ENCODE measurements around the gene RPA1. TPM values are rescaled to one million over a fixed set of nuclear protein-coding genes. Genes with fewer than 3 reads are reported as not detected.

The RPA1 gene
- total and polyA plus RNA-seq, 10 of the 15 experiments (the other 5 are each of a cell fraction or from before 2014, with no cell fraction given), result 35.9 to 198 (median 71.2) TPM

- no peak for ATAC-seq
- no peaks in the 10 kb centered on the region for H3K27me3 ChIP-seq (replicated peaks in 1 of 2; ENCODE audit: control insufficient read depth in 2 of 2, insufficient read depth in 2 of 2, low read length in 1 of 2)
- in situ Hi-C loops (cut with MboI) (no loop called here), intact Hi-C loops (cut with micrococcal nuclease; ENCODE audit: unreplicated experiment) (no loop called here)
- ChIA-PET SMC1A (ENCODE audit: uncharacterized antibody, unreplicated experiment) (no interaction called here), CTCF (no interaction called here), RAD21 (ENCODE audit: unreplicated experiment) (no interaction called here), POLR2A (no interaction called here)
- no peak overlapping the region for H2AFZ ChIP-seq (ENCODE audit: control insufficient read depth, low read depth, low read length)
- no peaks in the 10 kb centered on the region for H3K79me2 ChIP-seq (ENCODE audit: control insufficient read depth, insufficient read depth, low read length)
- no peaks in the 10 kb centered on the region for H3K9me3 ChIP-seq (replicated peaks; ENCODE audit: control insufficient read depth, insufficient read depth, low read length)
- no peaks in the 10 kb centered on the region for H4K20me1 ChIP-seq (ENCODE audit: control insufficient read depth, insufficient read depth)
- FAIRE-seq, result no peak
- H3K4me1 ChIP-seq (ENCODE audit: control insufficient read depth, insufficient read depth, low read length), result no peaks in the 10 kb centered on the region
- no TSS peak for BruUV-seq (replicated peaks)
- no peak overlapping the region for H3K4me3 ChIP-seq
- no peak overlapping the region for H3K4me2 ChIP-seq (ENCODE audit: control insufficient read depth, insufficient read depth)
- no peaks in the 10 kb centered on the region for H3K36me3 ChIP-seq (ENCODE audit: control insufficient read depth in 2 of 2, insufficient read depth in 2 of 2, low read length in 1 of 2)
- TF ChIP-seq USF2 (IDR thresholded peaks at IDR 0.05; ENCODE audit: borderline replicate concordance, low read depth, low read length) (no peak), EGR1 (IDR thresholded peaks at IDR 0.05; ENCODE audit: borderline replicate concordance in 1 of 2, low read depth in 2 of 2, low read length in 2 of 2) (no peak), SRF (IDR thresholded peaks at IDR 0.05; ENCODE audit: low read depth in 2 of 2, low read length in 2 of 2) (no peak), NKRF (conservative IDR thresholded peaks at IDR 0.05) (no peak), CHD1 (IDR thresholded peaks at IDR 0.05; ENCODE audit: low read depth, low read length) (no peak), NR2C1 (IDR thresholded peaks at IDR 0.05) (no peak), STAT3 (IDR thresholded peaks at IDR 0.05; ENCODE audit: low read depth, low read length) (no peak), SREBF1 (IDR thresholded peaks at IDR 0.05; ENCODE audit: low read length) (no peak), TAF1 (IDR thresholded peaks at IDR 0.05; ENCODE audit: borderline replicate concordance, low read depth, low read length) (no peak), IRF3 (IDR thresholded peaks at IDR 0.05) (no peak), RELA (IDR thresholded peaks at IDR 0.05; ENCODE audit: borderline replicate concordance, partially characterized antibody) (no peak)
- no peak overlapping the region for H3K27ac ChIP-seq (ENCODE audit: control insufficient read depth, insufficient read depth)
- no peak for DNase-seq (ENCODE audit: low read depth, low spot score)
- WGBS (ENCODE audit: insufficient coverage, insufficient replicate concordance, low lambda C conversion rate, missing lambda C conversion rate), result 10% methylated on average over 19 of the region's 28 CpGs
- no peak overlapping the region for H3K9ac ChIP-seq (ENCODE audit: control insufficient read depth, insufficient read depth, low read length)
Measured at GRCh38 chr17:1936766-1937165, 107.0 kb downstream of the RPA1 start.
